GM18526 (cell line): ENCODE measurements around the gene SMURF2.

Experiments used
- POLR2A ChIP-seq: IDR thresholded peaks from 3 replicates; pipeline ENCODE4 v1.6.1; 2011; ENCODE audit not compliant: insufficient read length; ENCODE audit errors: extremely low read depth

Gene SMURF2

DNA sequence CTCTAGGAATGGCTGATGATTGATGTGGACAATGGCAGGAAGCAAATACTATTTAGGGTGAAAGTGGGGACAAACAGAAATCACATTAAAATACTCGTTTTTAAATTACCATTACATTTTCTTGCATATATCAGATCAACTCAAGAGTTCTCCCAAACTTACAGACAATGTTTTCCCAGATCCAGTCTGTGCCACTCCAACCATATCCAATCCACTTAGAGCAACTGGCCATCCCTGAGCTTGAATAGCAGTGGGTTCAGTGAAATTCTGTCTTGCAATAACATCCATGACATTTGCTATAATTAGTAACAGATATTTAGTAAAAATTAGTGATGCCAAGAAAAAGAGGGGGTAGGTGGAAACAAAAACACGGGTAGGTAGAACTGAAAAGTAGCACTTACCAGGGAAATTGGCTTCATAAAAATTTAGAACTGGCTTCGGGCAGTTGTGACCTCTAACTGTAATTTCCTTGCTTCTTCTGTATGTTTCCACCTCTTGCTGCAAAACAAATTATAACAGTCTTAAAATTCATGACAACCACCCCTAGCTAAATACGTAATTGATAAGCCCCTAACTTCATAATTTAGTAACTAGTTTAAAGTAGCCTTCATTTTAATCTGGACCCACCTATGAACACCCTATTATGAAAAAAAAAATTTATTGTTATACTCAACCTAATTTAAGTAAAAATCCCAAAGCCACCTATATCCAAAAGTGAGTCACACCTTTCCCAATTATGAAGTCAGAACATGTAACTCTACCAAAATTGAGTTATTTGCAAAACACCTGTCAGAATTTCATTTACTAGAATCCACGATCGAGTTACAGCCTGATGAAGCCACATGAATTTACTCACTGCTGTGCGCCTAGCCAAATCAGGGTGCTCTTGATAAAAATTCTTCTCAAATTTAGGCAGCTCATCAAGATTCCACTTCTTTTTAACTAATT is 158.0 kb downstream of the SMURF2 start:
- TF ChIP-seq POLR2A = no peak

GRCh38 chr17:64503341-64503740 is 158.8 kb downstream of the SMURF2 start:
- TF ChIP-seq POLR2A = no peak

DNA sequence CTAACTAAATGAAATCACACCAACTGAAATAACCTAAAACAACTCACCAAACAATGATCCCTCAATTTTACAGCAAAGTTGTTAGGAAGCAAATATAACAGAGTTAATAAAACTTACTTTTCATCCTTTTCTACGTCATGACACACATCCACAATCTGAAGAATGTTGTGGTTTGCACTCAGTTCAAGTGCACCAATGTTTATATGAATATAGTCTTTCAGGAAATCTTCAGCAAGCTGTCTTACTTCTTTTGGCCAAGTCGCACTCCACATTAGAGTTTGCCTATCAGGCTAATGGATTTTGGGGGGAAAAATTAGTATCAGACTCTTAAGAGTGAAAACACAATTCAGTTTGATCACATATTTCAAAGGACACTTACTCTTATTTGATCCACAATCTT is 159.3 kb downstream of the SMURF2 start:
- TF ChIP-seq POLR2A = no peak

DNA sequence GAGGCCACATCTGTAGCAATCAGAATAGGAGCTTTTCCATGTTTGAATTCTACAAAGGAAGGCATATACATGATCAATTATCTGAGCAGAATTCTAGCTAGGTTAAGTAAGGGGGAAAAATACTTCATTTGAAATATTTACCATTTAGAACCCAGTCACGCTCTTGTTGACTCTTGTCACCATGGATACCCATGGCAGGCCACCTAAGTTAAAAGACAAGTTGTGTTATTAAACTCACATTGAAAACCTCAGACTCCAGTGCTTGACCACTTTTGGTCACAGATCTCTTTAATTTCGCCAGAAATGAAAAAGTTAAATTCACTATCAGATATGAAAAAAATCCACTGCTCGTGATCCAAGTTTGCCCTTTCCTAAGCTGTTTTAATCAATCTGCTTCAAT is 160.1 kb downstream of the SMURF2 start:
- TF ChIP-seq POLR2A = peak; percentile 14

- TF ChIP-seq POLR2A = no peak
Measured at GRCh38 chr17:64500862-64501765, 161.0 kb downstream of the SMURF2 start.

DNA sequence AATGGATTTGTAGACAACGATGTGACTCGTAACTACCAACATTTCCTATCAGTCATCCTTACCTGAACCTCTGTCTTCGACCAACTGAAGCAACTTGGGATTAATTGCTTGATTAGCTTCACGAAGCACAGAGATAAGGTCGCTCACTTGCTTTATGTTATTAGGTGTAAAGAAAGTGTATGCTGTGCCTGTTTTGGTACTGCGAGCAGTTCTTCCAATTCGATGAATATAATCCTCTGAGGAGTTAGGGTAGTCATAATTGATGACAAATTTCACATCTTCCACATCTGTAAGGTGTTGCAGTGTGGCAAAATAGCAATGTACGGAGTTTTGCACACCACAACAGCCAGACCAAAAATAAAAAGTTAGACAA is 161.6 kb downstream of the SMURF2 start:
- TF ChIP-seq POLR2A = no peak

GRCh38 chr17:64499805-64500486 is 162.2 kb downstream of the SMURF2 start:
- TF ChIP-seq POLR2A = no peak

- TF ChIP-seq POLR2A = no peak
Measured at GRCh38 chr17:64498308-64499203, 163.6 kb downstream of the SMURF2 start.

- no peak for TF ChIP-seq POLR2A
Measured at GRCh38 chr17:64497565-64498035, 164.5 kb downstream of the SMURF2 start.

DNA sequence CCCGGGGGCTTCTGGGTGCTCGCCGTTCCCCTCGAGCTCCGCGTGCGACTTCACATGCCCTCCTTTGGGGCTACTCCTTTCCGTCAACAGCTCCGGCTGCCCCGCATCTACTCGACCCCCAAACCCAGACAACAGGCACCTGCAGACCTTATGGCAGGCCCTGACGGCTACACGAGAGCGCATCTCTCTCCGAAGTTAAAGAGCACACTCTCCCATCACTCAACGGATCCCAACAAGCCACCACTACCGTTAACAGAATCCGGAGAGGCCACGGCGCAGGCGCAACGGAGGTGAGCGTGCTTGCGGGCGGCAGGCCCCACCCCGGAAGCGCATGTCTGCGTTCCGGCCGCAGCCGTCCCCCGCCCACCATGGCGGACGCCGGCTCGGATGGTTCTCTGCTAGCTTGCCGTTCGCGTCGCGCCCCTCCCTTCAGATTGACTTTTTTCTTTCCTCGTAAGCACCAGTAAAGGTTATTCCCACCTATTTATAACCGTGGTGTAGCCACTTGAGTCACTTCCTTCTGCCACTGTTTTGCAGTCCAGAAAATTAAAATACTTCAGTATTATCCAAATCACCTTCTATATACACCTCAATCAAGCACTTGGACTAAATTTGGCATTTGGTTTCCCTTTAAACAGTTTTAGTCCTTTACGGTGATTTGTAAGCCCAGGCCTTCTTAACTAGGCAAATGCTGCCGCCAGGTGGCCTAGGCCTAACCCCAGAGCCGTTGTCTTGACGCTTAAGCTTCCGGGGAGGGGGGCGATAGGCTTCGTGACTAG is 165.1 kb downstream of the SMURF2 start, which contains the start of gene POLG2:
Gene POLG2, minus strand, starts transcription at position 269 of the 779 bp plus-strand sequence. Its CDS starts 86 bp downstream, at position 183.
- TF ChIP-seq POLR2A = peak; percentile 91

DNA sequence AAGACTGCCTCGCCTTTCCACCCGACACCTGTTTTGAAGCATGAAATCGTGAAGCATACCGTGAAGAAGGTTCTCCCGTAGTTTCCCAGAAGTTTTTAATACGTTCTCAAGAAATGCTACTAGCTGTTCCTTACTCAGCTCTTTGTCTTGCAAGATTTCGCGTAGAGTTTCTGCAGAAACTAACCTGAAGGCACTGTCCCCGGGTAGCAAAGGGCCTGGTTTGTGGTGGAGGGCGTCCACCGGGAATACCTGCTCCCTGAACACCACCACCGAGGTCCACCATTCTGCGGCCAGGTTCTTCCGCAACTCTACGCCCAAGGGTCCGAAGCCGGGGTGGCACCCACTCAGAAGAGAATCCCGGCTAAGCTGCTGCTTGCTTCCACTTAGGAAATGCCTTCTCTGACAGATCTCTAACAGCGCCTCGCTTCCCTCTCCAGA is 165.7 kb downstream of the SMURF2 start:
- no peak for TF ChIP-seq POLR2A
